Upper lobe of left lung (tissue), 6 donors: Measurements from ENCODE around the gene CEP131. TPM values are rescaled to one million over a fixed set of nuclear protein-coding genes. Genes with fewer than 3 reads are reported as not detected.

Source experiments
- ATAC-seq, 2 donors: fragments of 200-7000 bp; cut with Tn5 transposase; one replicate each; pipeline ENCODE4 v1.9.1; 2022; ENCODE audit warnings: mild to moderate bottlenecking in 2 of 2, moderate library complexity in 2 of 2; ENCODE audit not compliant: low FRiP score in 2 of 2
- DNase-seq, 2 donors: peaks; one replicate each; pipeline ENCODE4 v3.0.0-alpha.2; 2019 to 2020
- H3K27ac ChIP-seq, 4 donors: fragments of 200-600 bp; sonication (generic); one replicate each; pipeline ENCODE4 v1.5.1; 2016 to 2019
- H3K27me3 ChIP-seq, 4 donors: fragments of 200-600 bp; sonication (generic); one replicate each; pipeline ENCODE4 v1.5.1; 2017 to 2019
- H3K36me3 ChIP-seq, 4 donors: fragments of 200-600 bp; sonication (generic); one replicate each; pipeline ENCODE4 v1.5.1; 2016 to 2019
- H3K4me1 ChIP-seq, 4 donors: fragments of 200-600 bp; sonication (generic); one replicate each; pipeline ENCODE4 v1.5.1; 2018 to 2019
- H3K4me3 ChIP-seq, 4 donors: fragments of 200-600 bp; sonication (generic); one replicate each; pipeline ENCODE4 v1.5.1; 2017 to 2019; ENCODE audit warnings: mild to moderate bottlenecking in 2 of 4, moderate library complexity in 1 of 4
- H3K9me3 ChIP-seq, 4 donors: fragments of 200-600 bp; sonication (generic); one replicate each; pipeline ENCODE4 v1.5.1; 2018 to 2019
- EP300 ChIP-seq, 4 donors: sonication (generic); formaldehyde crosslinking; IDR thresholded peaks; one replicate each; pipeline ENCODE4 v1.5.1; 2017; ENCODE audit warnings: antibody characterized with exemption in 4 of 4, control low read depth in 2 of 4
- POLR2A ChIP-seq, 4 donors: fragments of 450-650 bp; IDR thresholded peaks; one replicate each; pipeline ENCODE4 v1.5.1; 2016 to 2017; ENCODE audit warnings: antibody characterized with exemption in 4 of 4, mild to moderate bottlenecking in 2 of 4
- POLR2AphosphoS5 ChIP-seq, 2 donors: sonication (generic); formaldehyde crosslinking; IDR thresholded peaks; one replicate each; pipeline ENCODE4 v1.5.1; 2017; ENCODE audit warnings: antibody characterized with exemption in 2 of 2
- WGBS, 2 donors: methylation state at CpG; one replicate each; pipeline ENCODE4 v1.1.5; 2017 to 2018; 5-methylcytosine and 5-hydroxymethylcytosine counted together
- total RNA-seq, 6 donors: library from RNA; depleted of rRNA in 4 of 6; stranded (reverse); fragments of >200 nt in 4 of 6; gene quantifications; one replicate each; pipeline versions ENCODE4 v1.1.0 to v1.2.1, GENCODE V29; 2016 to 2021
- TF ChIP-seq, protein P1 (sequence below), 6 experiments: fragments of 450-650 bp in 4 of 6; fragments of 200-600 bp in 2 of 6; sonication (generic) in 2 of 6; IDR thresholded peaks; one replicate each; pipeline ENCODE4 v1.5.1; 2016 to 2019; ENCODE audit warnings: antibody characterized with exemption in 6 of 6
- donor health status: DM: no; HTN: no; CAD: no; lungs with moderate emphysema.
- donor health status: DM: no; HTN: yes; CAD: no; lungs with severe emphysema.

CEP131 gene
- total RNA-seq, 6 donors from 2014 or later = 5.3 to 55.5 (median 12.6) TPM

DNA sequence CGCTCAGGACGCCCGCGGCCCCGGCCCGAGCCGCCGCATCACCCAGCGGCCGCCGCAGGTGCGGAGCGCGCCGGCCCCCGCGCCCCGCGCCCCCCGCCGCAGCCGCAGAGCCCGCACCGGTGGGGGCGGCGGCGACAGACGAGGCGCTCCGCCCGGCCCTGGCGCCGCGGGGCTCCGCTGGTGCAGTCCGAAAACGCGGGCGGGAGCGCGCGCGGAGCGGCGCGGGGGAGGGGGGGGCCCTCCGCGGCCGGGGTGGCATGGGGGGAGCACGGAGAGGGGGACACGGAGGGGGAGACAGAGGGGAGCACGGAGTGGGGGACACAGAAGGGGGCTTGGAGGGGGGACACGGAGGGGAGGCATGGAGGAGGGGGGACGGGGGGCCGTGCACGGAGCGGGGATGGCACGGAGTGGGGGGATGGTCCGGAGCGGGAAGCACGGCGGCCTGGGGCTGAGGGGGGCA is 56.7 kb downstream of the CEP131 start, which contains the start of gene AATK:
Gene AATK, minus strand, starts transcription at position 189 of the 460 bp plus-strand sequence. CDS start 229 bp downstream, outside the sequence.
- Histone ChIP-seq H3K27me3 (peaks cover 1 to 7% (median 5%) of the 10 kb centered on the region in 4 donors), H3K9me3 (no peaks in the 10 kb centered on the region), H3K4me3 (peak within 1 kb of the TSS in 3 of 4 donors; percentile 27 to 41 (median 36)), H3K27ac (no peak within 1 kb of the TSS), H3K36me3 (no peaks in the 10 kb centered on the region), H3K4me1 (peaks cover 5 to 14% (median 7%) of the 10 kb centered on the region in 4 donors)
- no peak for ATAC-seq
- TF ChIP-seq POLR2AphosphoS5 (IDR thresholded peaks at IDR 0.05) = no peak
- no peak for TF ChIP-seq EP300 (IDR thresholded peaks at IDR 0.05)
- no peak for TF ChIP-seq POLR2A (IDR thresholded peaks at IDR 0.05)
- TF ChIP-seq, protein P1, sequence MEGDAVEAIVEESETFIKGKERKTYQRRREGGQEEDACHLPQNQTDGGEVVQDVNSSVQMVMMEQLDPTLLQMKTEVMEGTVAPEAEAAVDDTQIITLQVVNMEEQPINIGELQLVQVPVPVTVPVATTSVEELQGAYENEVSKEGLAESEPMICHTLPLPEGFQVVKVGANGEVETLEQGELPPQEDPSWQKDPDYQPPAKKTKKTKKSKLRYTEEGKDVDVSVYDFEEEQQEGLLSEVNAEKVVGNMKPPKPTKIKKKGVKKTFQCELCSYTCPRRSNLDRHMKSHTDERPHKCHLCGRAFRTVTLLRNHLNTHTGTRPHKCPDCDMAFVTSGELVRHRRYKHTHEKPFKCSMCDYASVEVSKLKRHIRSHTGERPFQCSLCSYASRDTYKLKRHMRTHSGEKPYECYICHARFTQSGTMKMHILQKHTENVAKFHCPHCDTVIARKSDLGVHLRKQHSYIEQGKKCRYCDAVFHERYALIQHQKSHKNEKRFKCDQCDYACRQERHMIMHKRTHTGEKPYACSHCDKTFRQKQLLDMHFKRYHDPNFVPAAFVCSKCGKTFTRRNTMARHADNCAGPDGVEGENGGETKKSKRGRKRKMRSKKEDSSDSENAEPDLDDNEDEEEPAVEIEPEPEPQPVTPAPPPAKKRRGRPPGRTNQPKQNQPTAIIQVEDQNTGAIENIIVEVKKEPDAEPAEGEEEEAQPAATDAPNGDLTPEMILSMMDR (IDR thresholded peaks at IDR 0.05) = no peak
- no CpG with 5 or more reads among the region's 62 CpGs for WGBS, 2 donors
- peak in 1 of 2 donors; percentile 78 for DNase-seq

DNA sequence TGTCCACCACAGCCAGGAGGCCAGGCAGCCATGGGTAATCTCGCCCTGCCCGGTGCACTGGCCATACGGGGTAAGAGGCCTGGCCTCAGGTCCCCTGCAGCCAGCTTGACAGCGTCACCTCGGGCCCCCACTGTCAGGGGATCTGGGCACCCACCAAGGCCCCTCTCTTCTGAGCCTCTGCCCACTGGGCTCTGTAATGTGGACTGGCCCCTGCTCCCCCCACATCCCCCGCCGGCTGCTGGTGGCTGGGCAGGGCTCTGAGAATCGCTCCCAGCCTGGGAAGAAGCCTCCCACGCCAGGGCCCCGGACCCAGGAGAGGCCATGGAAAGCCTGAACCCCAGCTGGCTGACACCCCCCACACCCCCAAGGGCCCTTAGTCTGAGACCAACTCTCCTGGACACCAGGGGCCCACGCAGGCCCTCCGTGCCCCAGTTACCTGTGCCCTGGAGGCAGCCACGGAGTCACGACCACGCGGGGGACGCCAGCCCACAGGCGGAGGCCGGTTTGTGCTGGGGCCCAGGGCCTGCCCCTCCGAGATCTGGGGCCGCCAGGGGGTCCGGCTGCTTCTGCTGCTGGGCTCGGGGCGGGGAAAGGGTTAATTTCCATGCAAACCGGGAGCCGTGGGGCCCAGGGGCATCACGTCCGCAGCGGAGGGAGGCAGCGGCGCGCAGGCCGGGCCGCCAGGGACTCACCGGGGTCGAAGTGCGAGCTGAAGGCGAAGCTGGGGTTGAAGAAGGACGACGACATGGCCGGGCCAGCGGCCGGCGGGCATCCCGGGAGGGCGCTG is 57.3 kb downstream of the CEP131 start, which contains the start of gene PVALEF:
Gene PVALEF, plus strand, starts transcription at position 262 of the 787 bp plus-strand sequence. CDS start 15,720 bp downstream, outside the sequence.
- peak in 1 of 2 donors; percentile 86 for DNase-seq
- H3K27me3 ChIP-seq = peaks cover 1 to 7% (median 5%) of the 10 kb centered on the region in 4 donors
- WGBS, 2 donors = 37 to 52% methylated on average over 6 to 27 of the region's 46 CpGs
- H3K27ac ChIP-seq = no peak within 1 kb of the TSS
- no peak for TF ChIP-seq POLR2AphosphoS5 (IDR thresholded peaks at IDR 0.05)
- TF ChIP-seq POLR2A (IDR thresholded peaks at IDR 0.05) = no peak
- TF ChIP-seq, protein P1 (IDR thresholded peaks at IDR 0.05) = no peak
- peak within 1 kb of the TSS in 3 of 4 donors; percentile 27 to 41 (median 36) for H3K4me3 ChIP-seq
- H3K9me3 ChIP-seq = no peaks in the 10 kb centered on the region
- ATAC-seq = no peak
- no peaks in the 10 kb centered on the region for H3K36me3 ChIP-seq
- peaks cover 8 to 21% (median 12%) of the 10 kb centered on the region in 4 donors for H3K4me1 ChIP-seq

DNA sequence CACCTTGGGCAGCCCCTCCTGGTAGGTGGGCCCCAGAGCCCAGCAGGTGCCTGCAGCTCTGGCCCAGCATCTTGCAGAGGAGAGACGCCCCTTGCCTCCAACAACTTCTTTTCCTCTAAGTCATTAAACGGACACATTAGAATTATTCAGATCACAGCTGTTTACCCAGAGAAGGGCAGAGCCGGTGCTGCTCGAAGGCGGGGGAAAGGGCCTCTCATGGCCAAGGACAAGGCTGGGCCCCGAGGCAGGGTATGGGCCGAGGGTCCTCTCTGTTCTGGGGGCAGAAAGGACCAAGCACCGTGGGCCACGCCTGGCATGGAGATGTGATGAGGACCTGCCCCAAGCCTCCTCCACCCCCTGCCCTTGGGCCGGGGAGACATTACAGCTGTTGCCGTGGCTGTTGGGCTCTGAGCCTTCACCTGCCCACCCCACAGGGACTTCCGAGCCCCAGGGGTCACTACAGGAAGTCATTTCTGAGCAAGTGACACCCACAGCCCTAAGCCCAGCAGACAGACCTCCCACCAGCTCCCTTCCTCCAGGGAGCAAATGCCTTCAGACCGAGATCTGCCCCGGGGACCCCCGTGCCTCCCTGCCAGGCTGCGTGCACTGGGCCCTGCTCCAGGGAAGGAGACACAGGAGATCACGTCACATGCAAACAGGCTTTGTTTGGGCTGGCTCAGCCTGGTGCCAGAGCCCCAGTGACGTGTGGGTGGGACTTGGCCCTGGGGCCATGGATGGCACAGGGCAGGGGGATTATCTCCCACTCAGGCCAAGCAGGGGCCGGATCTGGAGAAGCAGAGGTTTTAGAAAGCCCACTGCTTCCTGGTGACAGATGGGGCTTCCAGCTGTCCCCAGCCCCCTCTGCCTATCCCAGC is 58.2 kb downstream of the CEP131 start:
- no peak overlapping the region for H3K4me3 ChIP-seq
- peak in 1 of 2 donors; percentile 55 for DNase-seq
- H3K36me3 ChIP-seq = no peaks in the 10 kb centered on the region
- H3K27ac ChIP-seq = no peak overlapping the region
- ATAC-seq = no peak
- no peaks in the 10 kb centered on the region for H3K9me3 ChIP-seq
- H3K27me3 ChIP-seq = peaks cover 1 to 7% (median 5%) of the 10 kb centered on the region in 4 donors
- 66 to 86% methylated on average over 12 to 14 of the region's 19 CpGs for WGBS, 2 donors
- peaks cover 11 to 28% (median 19%) of the 10 kb centered on the region in 4 donors for H3K4me1 ChIP-seq
- TF ChIP-seq POLR2A (IDR thresholded peaks at IDR 0.05) (no peak), POLR2AphosphoS5 (IDR thresholded peaks at IDR 0.05) (no peak), EP300 (IDR thresholded peaks at IDR 0.05) (no peak)
- TF ChIP-seq, protein P1 (IDR thresholded peaks at IDR 0.05) = no peak

DNA sequence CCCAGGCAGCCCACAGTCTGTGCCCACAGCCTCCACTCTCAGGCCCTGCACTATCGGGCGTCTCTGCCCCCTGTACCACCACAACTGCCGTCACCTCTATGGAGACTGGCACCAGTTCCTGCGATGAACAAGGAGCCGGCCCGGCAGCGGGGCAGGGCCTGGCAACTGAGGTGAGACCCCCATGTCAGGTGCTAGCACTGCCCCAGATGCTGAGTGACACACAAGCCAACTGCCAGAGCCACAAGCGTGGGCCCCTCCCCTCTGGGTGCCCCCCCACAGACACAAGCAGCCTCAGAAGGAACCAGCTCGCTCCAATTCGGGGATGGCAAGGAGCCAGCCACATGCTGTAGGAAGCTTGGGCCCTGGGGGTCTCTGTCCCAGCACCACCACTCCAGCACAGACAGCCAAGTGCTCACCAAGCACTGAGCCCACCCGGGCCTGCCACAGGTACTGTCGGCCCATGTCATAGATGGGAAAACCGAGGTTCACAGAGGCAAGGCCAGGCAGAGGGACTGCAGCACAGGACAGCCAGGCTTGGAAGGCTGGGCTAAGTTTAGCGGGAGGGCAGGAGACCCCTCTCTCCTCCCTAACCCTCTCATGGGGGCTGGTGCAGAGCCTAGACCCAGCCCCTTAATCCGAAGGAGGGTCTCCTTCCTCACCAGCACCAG is 58.9 kb downstream of the CEP131 start:
- 88 to 91% methylated on average over 5 to 14 of the region's 15 CpGs for WGBS, 2 donors
- Histone ChIP-seq H3K36me3 (no peaks in the 10 kb centered on the region), H3K4me3 (no peak overlapping the region), H3K27ac (no peak overlapping the region), H3K4me1 (peaks cover 16 to 30% (median 25%) of the 10 kb centered on the region in 4 donors), H3K27me3 (peaks cover 1 to 7% (median 5%) of the 10 kb centered on the region in 4 donors), H3K9me3 (no peaks in the 10 kb centered on the region)
- DNase-seq = peak in 1 of 2 donors; percentile 75
- no peak for ATAC-seq
- no peak for TF ChIP-seq EP300 (IDR thresholded peaks at IDR 0.05)
- TF ChIP-seq POLR2A (IDR thresholded peaks at IDR 0.05) = no peak
- TF ChIP-seq, protein P1 (IDR thresholded peaks at IDR 0.05) = no peak
